Activated T-cell treated with anti-CD3 and anti-CD28 coated beads for 24 hours (primary cell): Measurements from ENCODE around the gene TCAP.
A peak's percentile ranks its signal among the peaks of the same experiment; 100 is the strongest.

Source experiments
- DNase-seq: peaks from one replicate; pipeline ENCODE4 v3.0.0-alpha.2; 2020; ENCODE audit warnings: low read depth

Gene TCAP

GRCh38 chr17:39629494-39629880, 35.7 kb upstream of the TCAP start:
- no peak for DNase-seq

DNA sequence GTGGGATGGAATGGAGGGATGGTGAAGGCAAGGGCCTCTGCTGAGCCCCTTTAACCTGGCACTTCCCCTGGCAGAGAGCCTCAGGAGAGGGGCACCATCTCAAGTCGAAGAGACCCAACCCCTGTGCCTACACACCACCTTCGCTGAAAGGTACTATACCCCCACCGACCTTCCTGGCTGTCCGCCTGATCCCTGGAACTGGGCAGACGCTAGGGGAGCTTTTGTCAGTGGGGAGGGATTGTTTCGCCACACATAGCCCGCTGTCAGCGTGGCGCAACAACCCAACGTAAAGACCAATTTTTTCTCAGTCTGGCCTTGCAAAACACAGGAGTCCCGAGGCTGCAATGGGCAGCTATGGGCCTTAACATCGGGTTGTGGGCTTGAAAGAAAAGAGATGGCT, 35.3 kb upstream of the TCAP start:
- DNase-seq = no peak

DNA sequence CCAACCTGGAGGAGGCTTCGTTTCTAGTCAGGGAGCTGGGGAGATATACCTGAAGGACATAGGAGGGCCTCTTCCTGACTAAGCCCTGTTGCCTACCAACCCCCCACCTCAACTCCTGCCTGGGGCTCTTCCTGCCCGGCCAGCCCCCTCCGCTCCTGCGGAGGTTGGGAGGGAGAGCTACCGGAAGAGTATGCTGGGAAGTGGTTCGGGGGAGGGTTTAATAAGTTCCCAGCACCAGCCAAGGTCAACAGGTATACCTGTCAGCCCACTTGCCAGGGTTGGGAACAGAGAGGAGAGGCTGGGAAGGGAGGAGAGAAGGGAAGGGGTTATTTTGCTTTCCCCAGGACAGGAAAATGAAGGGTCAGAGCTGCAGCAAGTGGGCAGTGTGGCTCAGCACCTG, 33.7 kb upstream of the TCAP start:
- DNase-seq = no peak

DNA sequence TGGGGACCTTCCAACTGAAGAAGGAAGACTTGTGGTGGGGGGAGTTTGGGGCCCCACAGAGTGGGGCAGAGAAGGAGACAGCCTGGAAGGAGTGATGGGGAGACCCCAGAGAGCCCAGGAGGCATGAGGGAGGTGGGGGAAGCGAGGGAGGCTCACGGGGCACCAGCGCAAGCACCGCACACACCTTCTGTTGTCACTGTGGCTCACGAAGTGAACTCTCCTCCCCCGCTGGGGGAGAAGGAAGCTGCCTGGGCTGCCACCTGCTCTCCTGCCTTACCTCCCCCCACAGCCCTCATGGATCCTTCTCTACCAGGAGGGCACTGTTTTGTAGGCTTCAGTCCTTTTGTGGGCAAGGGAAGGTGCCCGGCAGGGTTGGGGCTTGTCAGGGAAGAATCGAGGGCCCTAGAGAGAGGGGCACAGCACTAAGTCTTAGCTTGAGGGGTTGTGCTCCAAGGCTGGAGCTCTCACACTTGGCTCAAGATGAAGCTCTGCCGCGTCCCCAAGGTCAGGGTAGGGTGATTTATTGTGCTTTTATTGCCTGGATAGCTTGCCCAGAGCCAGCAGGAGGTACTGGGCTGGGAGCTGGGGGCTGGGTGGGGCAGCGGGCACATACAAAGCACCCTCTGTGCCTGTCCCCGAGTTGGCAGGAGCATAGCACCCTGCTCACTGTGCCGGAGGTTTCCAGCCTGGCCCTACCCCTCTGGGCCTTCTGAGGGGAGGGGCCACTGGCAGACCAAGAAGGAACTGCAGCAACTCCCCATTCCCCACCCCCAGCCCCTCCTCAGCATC, 32.8 kb upstream of the TCAP start:
- DNase-seq = no peak

GRCh38 chr17:39633570-39634183, 31.5 kb upstream of the TCAP start:
- DNase-seq = no peak

- no peak for DNase-seq
These were observed 30.7 kb upstream of the TCAP start for GRCh38 chr17:39634384-39634871.

DNA sequence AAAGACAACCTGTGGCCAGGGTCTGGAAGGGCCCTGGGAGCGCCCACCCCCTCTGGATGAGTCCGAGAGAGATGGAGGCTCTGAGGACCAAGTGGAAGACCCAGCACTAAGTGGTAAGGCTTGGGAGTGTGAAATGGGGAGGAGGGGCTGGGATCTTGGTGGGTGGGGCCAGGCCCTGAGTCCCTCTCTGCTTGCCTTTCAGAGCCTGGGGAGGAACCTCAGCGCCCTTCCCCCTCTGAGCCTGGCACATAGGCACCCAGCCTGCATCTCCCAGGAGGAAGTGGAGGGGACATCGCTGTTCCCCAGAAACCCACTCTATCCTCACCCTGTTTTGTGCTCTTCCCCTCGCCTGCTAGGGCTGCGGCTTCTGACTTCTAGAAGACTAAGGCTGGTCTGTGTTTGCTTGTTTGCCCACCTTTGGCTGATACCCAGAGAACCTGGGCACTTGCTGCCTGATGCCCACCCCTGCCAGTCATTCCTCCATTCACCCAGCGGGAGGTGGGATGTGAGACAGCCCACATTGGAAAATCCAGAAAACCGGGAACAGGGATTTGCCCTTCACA, 29.5 kb upstream of the TCAP start:
- no peak for DNase-seq

- DNase-seq = no peak
These were observed 28.6 kb upstream of the TCAP start for GRCh38 chr17:39636587-39636926.

GRCh38 chr17:39636927-39637736, 28.0 kb upstream of the TCAP start, which contains the start of gene STARD3:
Gene STARD3 (plus strand): TSS chr17:39637144. CDS start chr17:39653532, 16,388 bp downstream.
- peak; percentile 86 for DNase-seq

GRCh38 chr17:39638317-39638716, 26.8 kb upstream of the TCAP start:
- DNase-seq = no peak

- no peak for DNase-seq
These were observed 26.1 kb upstream of the TCAP start for GRCh38 chr17:39639043-39639442.

GRCh38 chr17:39639566-39640458, 25.3 kb upstream of the TCAP start:
- no peak for DNase-seq

DNA sequence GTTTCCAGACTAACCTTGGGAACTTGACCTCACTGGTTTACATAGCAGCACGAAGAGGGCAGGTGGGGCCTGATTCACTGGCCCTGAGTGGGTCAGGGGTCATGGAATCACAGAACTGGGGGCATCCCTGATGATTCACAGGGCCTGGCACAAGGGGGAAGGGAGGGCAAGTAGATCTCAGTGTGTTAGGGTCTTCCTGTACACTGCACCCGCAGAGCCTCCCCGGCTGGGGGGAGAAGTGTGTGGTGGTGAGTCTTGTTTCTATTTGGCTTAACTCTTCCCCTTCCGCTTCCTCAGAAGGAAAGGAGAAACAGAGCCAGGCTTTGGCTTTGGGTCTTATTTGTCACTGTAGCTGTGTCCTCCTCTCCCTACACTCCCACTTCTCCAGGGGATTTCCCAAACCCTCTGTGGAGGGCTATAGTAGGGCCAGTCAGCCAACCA, 24.5 kb upstream of the TCAP start:
- DNase-seq = no peak

DNA sequence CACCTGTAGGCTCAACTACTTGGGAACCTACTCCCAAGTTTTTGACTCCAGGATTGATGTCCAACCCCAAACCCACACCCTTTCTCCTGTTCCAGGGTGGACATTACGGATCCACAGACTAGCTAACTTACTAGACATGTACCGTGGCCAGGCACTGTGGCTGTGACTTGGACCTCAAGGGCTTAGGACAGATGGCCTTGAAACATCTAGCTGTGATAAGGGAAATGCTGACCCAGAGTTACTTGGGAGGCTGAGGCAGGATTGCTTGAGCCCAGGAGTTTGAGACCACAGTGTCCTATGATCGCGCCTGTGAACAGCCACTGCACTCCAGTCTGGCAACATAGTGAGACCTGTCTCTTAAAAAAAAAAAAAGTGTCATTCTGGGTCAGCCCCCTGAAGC, 24.1 kb upstream of the TCAP start:
- no peak for DNase-seq

GRCh38 chr17:39641883-39642282, 23.3 kb upstream of the TCAP start:
- no peak for DNase-seq

DNA sequence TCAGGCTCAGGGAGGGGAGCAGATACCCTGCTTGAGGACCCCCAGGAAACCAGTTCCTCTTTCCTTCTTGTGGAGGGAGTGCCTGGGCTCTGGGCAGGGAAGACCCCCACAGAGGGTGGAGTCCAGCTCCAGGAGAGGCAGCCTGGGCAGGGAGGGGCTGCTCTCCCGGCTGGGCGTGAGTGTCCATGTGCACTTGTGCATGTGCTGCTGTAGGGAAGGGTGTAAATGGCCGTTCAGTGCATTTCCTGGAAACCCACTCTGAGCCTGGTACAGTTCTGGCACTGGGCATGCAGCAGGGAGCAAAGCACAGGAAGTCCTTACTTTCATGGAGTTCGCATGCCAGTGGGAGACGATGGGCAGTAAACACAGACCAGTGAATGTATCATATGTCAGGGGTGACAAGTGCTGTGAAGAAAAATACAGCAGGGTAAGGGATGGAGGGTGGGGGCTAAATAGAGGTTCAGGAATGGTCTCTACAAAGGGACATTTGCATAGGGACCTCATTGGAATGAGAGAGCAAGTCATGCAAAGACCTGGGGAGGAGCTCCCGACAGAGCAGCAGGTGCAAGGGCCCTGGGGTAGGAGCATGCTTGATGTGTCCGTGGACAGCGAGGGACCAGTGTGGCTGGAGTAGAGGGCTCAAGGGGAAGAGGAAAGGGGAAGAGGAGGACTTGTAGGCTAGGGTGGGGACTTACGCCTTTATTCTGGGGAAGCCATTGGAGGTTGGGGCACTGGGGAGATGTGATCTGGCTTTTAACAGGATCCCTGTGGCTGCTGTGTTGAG, 22.7 kb upstream of the TCAP start:
- no peak for DNase-seq

DNA sequence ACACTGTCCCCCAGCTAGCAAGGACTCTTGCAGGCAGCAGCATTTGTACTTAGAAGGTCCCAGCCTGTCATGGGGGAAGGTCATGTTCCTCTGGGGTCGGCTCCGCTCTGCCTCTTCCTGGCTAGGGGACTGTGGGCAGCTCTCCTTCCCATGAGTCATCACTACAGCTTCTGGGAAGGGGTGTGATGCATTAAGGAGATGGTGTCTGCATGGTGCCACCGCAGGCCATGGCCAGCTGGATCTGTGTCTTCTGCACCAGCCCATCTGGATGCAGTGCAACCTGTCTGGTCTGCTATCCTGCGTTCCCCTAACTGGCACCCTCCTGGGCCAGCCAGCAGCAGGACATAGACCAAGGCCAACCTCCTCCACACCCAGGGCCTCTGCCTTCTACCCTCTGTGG, 21.9 kb upstream of the TCAP start:
- DNase-seq = no peak

GRCh38 chr17:39647256-39647655, 17.9 kb upstream of the TCAP start:
- no peak for DNase-seq

- no peak for DNase-seq
These were observed 16.4 kb upstream of the TCAP start for GRCh38 chr17:39648616-39649366.

- DNase-seq = no peak
These were observed 15.0 kb upstream of the TCAP start for GRCh38 chr17:39650121-39650579.
